Left lung (tissue), 10 donors: ENCODE data around the gene DGLUCY. TPM values are rescaled to one million over a fixed set of nuclear protein-coding genes. Genes with fewer than 3 reads are reported as not detected.
A peak's percentile ranks its signal among the peaks of the same experiment; 100 is the strongest.
"Not testable (repeated sequence)": the region's sequence is repeated elsewhere in the genome, so short reads cannot be mapped to it uniquely, and the experiment has no call there.

Source experiments
- ATAC-seq: fragments of 200-7000 bp; cut with Tn5 transposase; one replicate; pipeline ENCODE4 v1.9.1; 2020; ENCODE audit warnings: moderate library complexity
- DNase-seq, 4 donors: peaks; one replicate each; pipeline ENCODE4 v3.0.0-alpha.2; 2013 to 2020
- H3K27ac ChIP-seq, 2 donors: fragments of 200-600 bp; sonication (generic) in 1 of 2; one replicate each; pipeline versions ENCODE4 v1.5.0 to v1.8.0; 2020 to 2021
- H3K27me3 ChIP-seq, 2 donors: fragments of 200-600 bp; sonication (generic) in 1 of 2; one replicate each; pipeline versions ENCODE4 v1.5.0 to v1.8.0; 2020 to 2021
- H3K36me3 ChIP-seq, 2 donors: fragments of 200-600 bp; sonication (generic) in 1 of 2; one replicate each; pipeline versions ENCODE4 v1.5.0 to v1.8.0; 2020 to 2021
- H3K4me1 ChIP-seq, 2 donors: fragments of 200-600 bp; one replicate each; pipeline ENCODE4 v1.8.0; 2021
- H3K4me3 ChIP-seq, 2 donors: fragments of 200-600 bp; sonication (generic) in 1 of 2; one replicate each; pipeline versions ENCODE4 v1.5.0 to v1.8.0; 2020 to 2021; ENCODE audit warnings: mild to moderate bottlenecking in 1 of 2
- H3K9me3 ChIP-seq, 2 donors: fragments of 200-600 bp; sonication (generic) in 1 of 2; one replicate each; pipeline versions ENCODE4 v1.5.0 to v1.8.0; 2020 to 2021
- intact Hi-C, 2 donors: fragments of 100-400 bp; cut with DNase I; formaldehyde crosslinking; loops; one replicate each; pipeline versions ENCODE4 v1.11.2 to v1.14.2; 2022
- polyA plus RNA-seq, 6 donors: library from polyadenylated mRNA; unstranded; fragments of 120-200 nt; gene quantifications; one replicate each; pipeline ENCODE4 v1.2.1, GENCODE V29; 2013; ENCODE audit not compliant: insufficient read length in 6 of 6
- total RNA-seq, 2 donors: library from RNA; stranded (reverse); fragmentation: NEBNext Ultra II Directional; extraction: Animal tissue kit (Norgen Biotek cat#: 25700); gene quantifications; one replicate each; pipeline ENCODE4 v1.2.1, GENCODE V29; 2021
- TF ChIP-seq, protein P1 (sequence below), 2 donors: fragments of 200-600 bp; sonication (generic) in 1 of 2; IDR thresholded peaks; one replicate each; pipeline versions ENCODE4 v1.5.0 to v1.8.0; 2021; ENCODE audit warnings: antibody characterized with exemption in 2 of 2
- donor health status: DM: no; HTN: yes; CAD: no.
- donor health status: DM: no; HTN: no; CAD: no.

Gene DGLUCY
- total and polyA plus RNA-seq, 8 donors: 56.7 to 77.0 (median 66.1) TPM

DNA sequence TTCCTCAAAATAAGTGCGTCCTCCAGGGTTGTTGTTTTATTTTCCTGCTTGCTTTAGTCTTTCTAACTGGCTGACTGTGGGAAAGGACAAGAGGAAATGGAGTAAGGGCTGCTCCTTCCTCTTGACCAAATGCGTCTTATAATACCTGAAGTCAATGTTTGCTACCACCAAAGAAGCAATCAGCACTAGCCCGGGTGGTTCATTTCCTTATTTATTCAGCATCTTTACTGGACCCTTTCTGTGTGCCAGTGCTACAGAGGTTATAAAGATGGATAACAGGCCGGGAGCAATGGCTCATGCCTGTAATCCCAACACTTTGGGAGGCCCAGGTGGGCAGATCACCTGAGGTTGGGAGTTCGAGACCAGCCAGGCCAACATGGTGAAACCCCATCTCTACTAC, 38.3 kb upstream of the DGLUCY start:
- Histone ChIP-seq H3K27me3 (no peaks in the 10 kb centered on the region), H3K4me3 (no peak overlapping the region), H3K4me1 (no peaks in the 10 kb centered on the region), H3K27ac (no peak overlapping the region), H3K9me3 (no peaks in the 10 kb centered on the region), H3K36me3 (no peaks in the 10 kb centered on the region)
- DNase-seq (no peak), ATAC-seq (no peak)
- intact Hi-C loops: no loop called here
- TF ChIP-seq, protein P1, sequence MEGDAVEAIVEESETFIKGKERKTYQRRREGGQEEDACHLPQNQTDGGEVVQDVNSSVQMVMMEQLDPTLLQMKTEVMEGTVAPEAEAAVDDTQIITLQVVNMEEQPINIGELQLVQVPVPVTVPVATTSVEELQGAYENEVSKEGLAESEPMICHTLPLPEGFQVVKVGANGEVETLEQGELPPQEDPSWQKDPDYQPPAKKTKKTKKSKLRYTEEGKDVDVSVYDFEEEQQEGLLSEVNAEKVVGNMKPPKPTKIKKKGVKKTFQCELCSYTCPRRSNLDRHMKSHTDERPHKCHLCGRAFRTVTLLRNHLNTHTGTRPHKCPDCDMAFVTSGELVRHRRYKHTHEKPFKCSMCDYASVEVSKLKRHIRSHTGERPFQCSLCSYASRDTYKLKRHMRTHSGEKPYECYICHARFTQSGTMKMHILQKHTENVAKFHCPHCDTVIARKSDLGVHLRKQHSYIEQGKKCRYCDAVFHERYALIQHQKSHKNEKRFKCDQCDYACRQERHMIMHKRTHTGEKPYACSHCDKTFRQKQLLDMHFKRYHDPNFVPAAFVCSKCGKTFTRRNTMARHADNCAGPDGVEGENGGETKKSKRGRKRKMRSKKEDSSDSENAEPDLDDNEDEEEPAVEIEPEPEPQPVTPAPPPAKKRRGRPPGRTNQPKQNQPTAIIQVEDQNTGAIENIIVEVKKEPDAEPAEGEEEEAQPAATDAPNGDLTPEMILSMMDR (IDR thresholded peaks at IDR 0.05): no peak

DNA sequence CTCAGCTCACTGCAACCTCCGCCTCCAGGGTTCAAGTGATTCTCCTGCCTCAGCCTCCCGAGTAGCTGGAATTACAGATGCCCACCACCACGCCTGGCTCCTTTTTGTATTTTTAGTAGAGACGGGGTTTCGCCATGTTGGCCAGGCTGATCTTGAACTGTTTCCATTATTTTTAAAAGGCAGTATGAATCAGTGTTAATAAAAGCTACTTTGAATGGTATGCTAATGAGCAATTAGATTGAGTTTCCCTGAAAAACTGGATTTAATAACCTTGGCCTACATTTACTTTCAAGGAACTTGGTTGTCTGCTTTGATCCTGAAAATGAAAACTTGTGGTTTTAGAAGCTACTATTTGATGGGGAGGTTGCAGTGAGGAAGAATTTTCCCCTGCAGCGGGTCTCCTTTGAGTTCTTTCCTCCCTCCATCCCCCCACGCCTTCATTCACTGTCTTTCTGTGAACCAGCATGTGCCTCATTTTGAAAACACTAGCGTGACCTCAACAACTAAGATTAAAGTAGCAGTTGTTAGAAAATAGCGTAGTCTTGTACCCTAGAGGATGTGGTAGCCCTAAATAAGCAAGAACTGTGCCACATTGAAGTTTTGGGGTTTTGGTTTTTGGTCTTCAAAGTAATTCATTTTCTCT, 35.7 kb upstream of the DGLUCY start:
- H3K4me1 ChIP-seq: no peaks in the 10 kb centered on the region
- H3K36me3 ChIP-seq: no peaks in the 10 kb centered on the region
- intact Hi-C loops: no loop called here
- DNase-seq: no peak
- no peaks in the 10 kb centered on the region for H3K9me3 ChIP-seq
- H3K27me3 ChIP-seq: no peaks in the 10 kb centered on the region
- TF ChIP-seq, protein P1 (IDR thresholded peaks at IDR 0.05): no peak
- H3K4me3 ChIP-seq: no peak overlapping the region
- H3K27ac ChIP-seq: no peak overlapping the region
- ATAC-seq: no peak

DNA sequence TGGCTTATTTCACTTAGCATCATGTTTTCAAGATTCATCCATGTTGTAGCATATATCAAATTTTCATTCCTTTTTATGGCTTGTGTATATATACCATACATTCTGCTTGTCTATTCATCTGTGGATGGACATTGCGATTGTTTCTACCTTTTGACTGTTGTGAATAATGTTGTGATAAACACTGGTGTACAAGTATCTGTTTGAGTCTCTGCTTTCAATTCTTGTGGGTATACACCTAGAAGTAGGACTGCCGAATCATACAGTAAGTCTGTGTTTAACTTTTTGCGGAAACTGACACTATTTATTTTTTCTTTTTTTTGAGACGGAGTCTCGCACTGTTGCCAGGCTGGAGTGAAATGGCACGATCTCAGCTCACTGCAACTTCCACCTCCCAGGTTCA, 33.8 kb upstream of the DGLUCY start:
- Histone ChIP-seq H3K4me1 (no peaks in the 10 kb centered on the region), H3K27ac (no peak overlapping the region), H3K9me3 (no peaks in the 10 kb centered on the region), H3K4me3 (no peak overlapping the region), H3K36me3 (no peaks in the 10 kb centered on the region), H3K27me3 (no peaks in the 10 kb centered on the region)
- TF ChIP-seq, protein P1 (IDR thresholded peaks at IDR 0.05): no peak
- DNase-seq (no peak), ATAC-seq (no peak)
- intact Hi-C loops: no loop called here

DNA sequence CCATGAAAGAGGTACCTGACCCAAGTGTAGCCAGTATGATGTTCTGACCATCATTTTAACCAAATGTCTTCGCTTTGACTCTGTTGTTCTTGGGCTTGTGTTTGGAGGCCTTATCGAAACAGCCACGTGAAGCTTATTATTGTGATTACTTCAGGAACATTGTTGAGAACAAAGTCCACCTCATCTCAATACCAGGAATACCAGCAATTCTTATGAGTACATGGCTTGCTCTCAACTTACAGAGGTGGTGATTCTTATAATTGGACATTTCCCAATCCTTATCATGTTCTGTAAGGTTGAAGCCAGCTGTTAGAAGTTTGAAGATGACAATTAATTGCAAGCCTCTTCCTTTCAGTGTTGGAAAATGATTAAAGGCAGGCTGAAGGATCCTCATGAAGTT, 31.6 kb upstream of the DGLUCY start:
- H3K4me1 ChIP-seq: no peaks in the 10 kb centered on the region
- DNase-seq (no peak), ATAC-seq (no peak)
- intact Hi-C loops: no loop called here
- no peak overlapping the region for H3K4me3 ChIP-seq
- H3K36me3 ChIP-seq: no peaks in the 10 kb centered on the region
- H3K27ac ChIP-seq: no peak overlapping the region
- H3K27me3 ChIP-seq: no peaks in the 10 kb centered on the region
- TF ChIP-seq, protein P1 (IDR thresholded peaks at IDR 0.05): no peak
- no peaks in the 10 kb centered on the region for H3K9me3 ChIP-seq

DNA sequence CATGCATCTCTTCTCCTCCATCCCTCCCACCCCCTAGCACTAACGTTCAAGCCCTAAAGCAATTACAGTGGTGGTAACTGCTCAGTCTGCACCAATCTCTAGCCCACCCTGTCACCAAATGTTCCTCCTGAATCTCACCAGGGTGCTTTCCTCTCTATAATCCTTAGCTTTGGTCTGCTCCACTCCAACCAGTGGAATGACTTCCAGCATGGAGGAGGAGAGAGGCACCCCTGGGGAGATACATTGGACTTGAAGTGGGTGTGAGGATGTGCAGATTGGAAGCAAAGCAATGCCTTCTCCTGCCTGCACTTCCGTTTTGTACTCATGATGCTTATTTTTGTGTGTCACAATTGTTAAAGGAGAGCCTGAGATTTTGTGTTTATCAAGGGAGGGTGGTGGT, 29.4 kb upstream of the DGLUCY start:
- H3K9me3 ChIP-seq: no peaks in the 10 kb centered on the region
- intact Hi-C loops: no loop called here
- H3K27ac ChIP-seq: no peak overlapping the region
- H3K36me3 ChIP-seq: no peaks in the 10 kb centered on the region
- DNase-seq (no peak), ATAC-seq (no peak)
- no peaks in the 10 kb centered on the region for H3K4me1 ChIP-seq
- TF ChIP-seq, protein P1 (IDR thresholded peaks at IDR 0.05): no peak
- H3K4me3 ChIP-seq: no peak overlapping the region
- no peaks in the 10 kb centered on the region for H3K27me3 ChIP-seq

DNA sequence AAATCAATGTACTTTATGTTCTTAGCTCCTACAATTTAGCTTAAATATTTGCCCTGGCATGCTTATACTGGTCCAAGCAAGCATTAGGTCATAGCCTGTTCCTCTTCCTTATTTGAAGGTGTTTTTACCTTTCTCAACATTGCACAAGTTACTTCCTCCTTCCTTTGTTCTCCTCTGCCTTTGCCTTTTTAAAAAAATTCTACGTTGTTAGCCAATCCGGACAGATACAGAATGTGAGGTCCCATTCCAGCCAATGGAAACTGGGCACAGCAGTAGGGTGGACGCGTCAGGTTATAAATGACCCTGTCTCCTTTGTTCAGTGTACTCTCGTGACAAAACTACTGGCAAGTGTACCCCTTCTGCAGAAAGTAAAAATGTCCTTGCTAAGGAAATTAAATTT, 26.4 kb upstream of the DGLUCY start:
- H3K9me3 ChIP-seq, H3K27ac ChIP-seq, H3K27me3 ChIP-seq, H3K4me3 ChIP-seq, intact Hi-C loops, DNase-seq, H3K36me3 ChIP-seq, H3K4me1 ChIP-seq: not testable (repeated sequence)
- peak; percentile 29 for ATAC-seq
